ACHN (cell line): ENCODE measurements around the gene RLN3.
"Not testable (repeated sequence)": the region's sequence is repeated elsewhere in the genome, so short reads cannot be mapped to it uniquely, and the experiment has no call there.

Source experiments
- DNase-seq: peaks from one replicate; pipeline ENCODE4 v3.0.0-alpha.2; 2015
- in situ Hi-C: cut with HindIII; loops from 2 replicates; pipeline ENCODE4 v1.10.0; 2017; ENCODE audit warnings: low sequenced_read_pairs, low pct_ligation_motif_present, low pct_unique_long_range_greater_than_20kb

The RLN3 gene

GRCh38 chr19:14006766-14007562 lies 21.0 kb upstream of the RLN3 start:
- in situ Hi-C loops = no loop called here
- no peak for DNase-seq

GRCh38 chr19:14012378-14012915 lies 15.5 kb upstream of the RLN3 start:
- no peak for DNase-seq
- in situ Hi-C loops = no loop called here

- DNase-seq = no peak
- in situ Hi-C loops = no loop called here
Measured at GRCh38 chr19:14015524-14016035, 12.4 kb upstream of the RLN3 start.

GRCh38 chr19:14019100-14019499 lies 8.8 kb upstream of the RLN3 start:
- in situ Hi-C loops = no loop called here
- DNase-seq = no peak

GRCh38 chr19:14019739-14020138 lies 8.2 kb upstream of the RLN3 start:
- in situ Hi-C loops, DNase-seq: not testable (repeated sequence)

- DNase-seq = no peak
- in situ Hi-C loops = no loop called here
Measured at GRCh38 chr19:14021474-14021873, 6.5 kb upstream of the RLN3 start.

GRCh38 chr19:14022469-14022868 lies 5.5 kb upstream of the RLN3 start:
- in situ Hi-C loops = no loop called here
- DNase-seq = peak; percentile 41

GRCh38 chr19:14023404-14024235 lies 4.3 kb upstream of the RLN3 start:
- peak; percentile 72 for DNase-seq
- in situ Hi-C loops = no loop called here

- in situ Hi-C loops, DNase-seq: not testable (repeated sequence)
Measured at GRCh38 chr19:14026652-14027192, 1.2 kb upstream of the RLN3 start.

GRCh38 chr19:14028901-14029300 lies 953 bp downstream of the RLN3 start:
- in situ Hi-C loops = no loop called here
- DNase-seq = no peak

GRCh38 chr19:14030997-14031718 lies 3.2 kb downstream of the RLN3 start:
- DNase-seq = no peak
- in situ Hi-C loops = no loop called here

GRCh38 chr19:14031719-14032480 lies 4.0 kb downstream of the RLN3 start, which contains the start of gene IL27RA:
IL27RA (plus strand) TSS chr19:14031762; CDS start chr19:14031873, 111 bp downstream.
- DNase-seq = peak; percentile 55
- in situ Hi-C loops = no loop called here

- in situ Hi-C loops = no loop called here
- DNase-seq = no peak
Measured at GRCh38 chr19:14033946-14034345, 6.0 kb downstream of the RLN3 start.

GRCh38 chr19:14035159-14035558 lies 7.2 kb downstream of the RLN3 start:
- DNase-seq = peak; percentile 25
- in situ Hi-C loops = not testable (repeated sequence)

GRCh38 chr19:14035706-14036105 lies 7.8 kb downstream of the RLN3 start:
- in situ Hi-C loops = no loop called here
- no peak for DNase-seq

- in situ Hi-C loops = no loop called here
- no peak for DNase-seq
Measured at GRCh38 chr19:14039181-14039580, 11.2 kb downstream of the RLN3 start.
